Purkinje cell (primary cell): ENCODE results near the gene C4orf54. TPM values are rescaled to one million over a fixed set of nuclear protein-coding genes. Genes with fewer than 3 reads are reported as not detected.

Source experiments
- polyA plus RNA-seq: library from polyadenylated mRNA; unstranded; fragments of >200 nt; fragmentation: Nextera tagmentation; gene quantifications from 2 replicates; pipeline ENCODE4 v1.2.1, GENCODE V29; 2014

C4orf54 gene
- not detected in 2 replicates for polyA plus RNA-seq

GRCh38 chr4:99657798-99658197, at the start of gene C4orf54:
C4orf54 (minus strand) TSS chr4:99657828; CDS start chr4:99654648, 3,180 bp downstream.

Other genes starting within 250 kb of the C4orf54 start
- not detected in 2 replicates for gene ADH7, start 222.5 kb downstream of the C4orf54 start, polyA plus RNA-seq
- gene C4orf17, start 146.8 kb downstream of the C4orf54 start, polyA plus RNA-seq: not detected in 2 replicates
- gene TRMT10A, start 93.8 kb downstream of the C4orf54 start, polyA plus RNA-seq: 22.0 and 22.5 TPM in 2 replicates
- 5.4 and 5.7 TPM in 2 replicates for gene MTTP, start 83.0 kb downstream of the C4orf54 start, polyA plus RNA-seq
- gene DAPP1, start 159.0 kb upstream of the C4orf54 start, polyA plus RNA-seq: not detected in 2 replicates
- 207 and 212 TPM in 2 replicates for gene LAMTOR3, start 236.6 kb upstream of the C4orf54 start, polyA plus RNA-seq